Activated T-helper 1 cell treated with Interleukin-2 at 50 U/mL for 16 hours (primary cell): ENCODE measurements around the gene NRROS.
"Not testable (repeated sequence)": the region's sequence is repeated elsewhere in the genome, so short reads cannot be mapped to it uniquely, and the experiment has no call there.

Experiments used
- DNase-seq: peaks from one replicate; pipeline ENCODE4 v3.0.0-alpha.2; 2020; ENCODE audit warnings: low read depth

The NRROS gene

DNA sequence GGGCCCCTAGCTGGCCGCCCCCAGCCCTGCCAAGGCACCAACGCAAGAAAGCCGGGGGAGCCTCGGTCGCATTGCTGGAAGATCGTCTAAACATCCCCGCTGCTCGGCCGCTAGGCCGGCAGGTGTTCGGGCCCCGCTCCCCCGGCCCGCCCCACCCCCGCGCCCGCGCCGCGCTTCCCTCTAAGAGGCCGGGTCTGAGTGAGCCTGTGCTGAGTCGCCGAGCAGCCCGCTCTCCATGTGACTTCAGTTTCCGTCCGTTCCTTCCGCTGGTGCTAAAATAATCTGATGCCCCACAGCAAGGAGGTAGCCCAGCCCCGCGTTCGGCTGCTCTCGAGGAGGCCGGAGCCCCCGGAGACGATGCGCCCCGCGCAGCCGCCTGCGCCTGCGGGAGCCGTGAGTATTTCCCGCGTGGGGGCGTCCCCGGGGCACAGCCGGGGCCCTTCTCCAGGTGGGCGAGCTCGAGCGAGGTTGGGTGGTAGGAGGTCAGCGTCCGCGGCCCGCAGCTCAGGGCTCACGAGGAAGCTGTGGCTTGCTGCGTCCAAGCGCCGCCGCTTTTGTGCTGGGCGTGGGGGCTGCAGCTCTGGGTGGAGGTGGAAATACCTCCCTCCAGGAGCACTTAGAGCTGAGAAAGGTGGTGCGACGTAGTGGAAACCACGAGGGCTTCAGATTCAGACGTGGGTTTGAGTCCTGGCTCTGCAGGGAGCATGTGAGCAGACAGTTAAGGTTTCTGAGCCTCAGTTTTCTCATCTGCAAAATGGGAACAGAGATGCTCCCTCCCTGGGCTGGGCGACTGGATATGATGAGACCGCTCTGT is at the start of gene NRROS:
NRROS (plus strand) TSS at position 212 of the 814 bp plus-strand sequence. CDS start 14,846 bp downstream, outside the sequence.
- peak; percentile 47 for DNase-seq

DNA sequence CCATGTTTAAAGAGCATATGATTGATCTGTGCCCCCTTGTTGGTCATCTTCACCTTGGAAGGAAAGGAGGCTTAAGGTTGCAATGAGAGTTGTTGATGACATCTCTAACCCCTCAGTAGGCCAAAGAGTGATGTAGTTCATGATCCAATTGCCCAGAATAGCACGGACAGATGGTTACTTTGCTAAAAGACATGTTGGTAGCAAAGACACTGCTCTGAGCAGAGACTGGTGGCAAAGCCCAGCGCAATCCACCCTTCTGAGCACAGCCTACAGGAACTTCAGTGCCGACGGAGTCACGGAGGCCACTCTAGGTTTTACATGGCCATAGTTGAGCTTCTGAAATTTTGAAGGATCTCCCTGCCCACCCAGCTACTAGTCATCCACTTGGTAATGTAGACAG is 49.2 kb upstream of the NRROS start:
- no peak for DNase-seq

GRCh38 chr3:196596355-196596754 is 43.1 kb upstream of the NRROS start:
- DNase-seq, result no peak

DNA sequence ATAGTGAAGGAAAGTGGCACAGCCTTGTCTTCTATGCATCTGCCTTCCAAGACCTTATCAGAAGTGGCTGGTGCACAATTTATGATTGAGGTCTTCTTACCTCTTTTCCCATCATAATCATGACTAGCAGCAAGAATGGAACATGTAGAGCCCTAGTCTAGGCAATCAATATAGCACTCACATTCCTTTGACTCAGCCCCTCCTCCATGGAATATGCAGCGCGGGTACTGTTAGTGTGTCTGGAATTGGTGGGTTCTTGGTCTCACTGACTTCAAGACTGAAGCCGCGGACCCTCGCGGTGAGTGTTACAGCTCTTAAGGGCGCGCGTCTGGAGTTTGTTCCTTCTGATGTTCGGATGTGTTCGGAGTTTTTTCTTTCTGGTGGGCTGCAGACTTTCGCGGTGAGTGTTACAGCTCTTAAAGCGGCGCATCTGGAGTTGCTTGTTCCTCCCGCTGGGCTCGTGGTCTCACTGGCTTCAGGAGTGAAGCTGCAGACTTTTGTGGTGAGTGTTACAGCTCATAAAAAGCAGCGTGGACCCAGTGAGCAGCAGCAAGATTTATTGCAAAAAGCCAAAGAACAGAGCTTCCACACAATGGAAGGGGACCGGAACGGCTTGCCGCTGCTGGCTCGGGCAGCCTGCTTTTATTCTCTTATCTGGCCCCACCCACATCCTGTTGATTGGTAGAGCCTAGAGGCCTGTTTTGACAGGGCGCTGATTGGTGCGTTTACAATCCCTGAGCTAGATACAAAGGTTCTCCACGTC is 41.3 kb upstream of the NRROS start:
- DNase-seq, result not testable (repeated sequence)

GRCh38 chr3:196599734-196600128 is 39.8 kb upstream of the NRROS start:
- DNase-seq, result no peak

DNA sequence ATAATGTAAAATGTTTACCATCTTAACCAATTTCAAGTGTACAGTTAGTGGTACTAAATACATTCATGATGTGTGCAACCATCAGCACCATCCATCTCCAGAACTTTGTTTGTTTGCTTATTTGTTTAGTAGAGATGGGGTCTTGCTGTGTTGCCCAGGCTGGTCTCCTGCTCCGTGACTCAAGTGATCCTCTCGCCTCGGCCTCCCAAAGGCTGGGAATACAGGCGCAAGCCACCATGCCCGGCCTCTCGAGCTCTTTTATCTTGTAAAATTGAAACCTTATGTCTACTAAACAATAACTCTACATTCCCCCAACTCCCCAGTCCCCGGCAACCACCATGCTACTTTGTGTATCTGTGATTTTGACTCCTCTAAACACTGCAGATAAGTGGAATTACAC is 39.1 kb upstream of the NRROS start:
- DNase-seq, result no peak

DNA sequence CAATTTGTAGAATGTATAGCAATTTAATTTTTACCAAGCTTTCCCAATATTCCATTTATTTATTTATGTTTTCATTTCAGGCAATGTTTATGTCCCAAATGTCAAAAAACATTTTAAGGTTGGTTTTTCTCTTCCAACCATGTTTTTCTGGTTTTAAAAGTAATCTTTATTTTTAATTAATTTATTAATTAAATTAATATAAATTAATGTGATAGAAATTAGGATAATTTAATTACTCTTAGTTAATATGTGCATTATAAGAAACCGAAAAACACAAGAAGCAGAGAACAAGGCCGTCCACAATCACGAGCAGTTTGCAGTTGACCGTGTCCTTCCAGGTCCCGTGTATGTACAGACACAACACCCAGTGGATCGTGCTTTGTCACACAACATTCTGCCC is 36.8 kb upstream of the NRROS start:
- no peak for DNase-seq

DNA sequence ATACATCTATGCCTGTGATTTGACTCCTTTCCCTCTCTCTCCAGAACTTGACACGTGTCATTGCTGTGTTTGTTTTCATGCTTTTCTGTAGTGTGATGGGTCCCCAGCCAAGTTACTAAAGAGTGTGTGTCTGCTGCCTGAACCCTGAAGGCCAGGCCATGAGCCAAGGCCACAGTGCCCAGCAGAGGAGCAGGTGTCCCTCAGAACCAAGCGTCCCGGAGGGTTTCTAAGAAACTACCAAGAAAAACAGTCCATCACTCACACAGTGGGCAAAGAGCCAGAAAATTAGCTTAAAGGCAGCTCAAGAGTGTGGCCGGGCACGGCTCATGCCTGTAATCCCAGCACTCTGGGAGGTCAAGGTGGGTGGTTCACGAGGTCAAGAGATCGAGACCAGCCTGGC is 35.8 kb upstream of the NRROS start:
- no peak for DNase-seq

DNA sequence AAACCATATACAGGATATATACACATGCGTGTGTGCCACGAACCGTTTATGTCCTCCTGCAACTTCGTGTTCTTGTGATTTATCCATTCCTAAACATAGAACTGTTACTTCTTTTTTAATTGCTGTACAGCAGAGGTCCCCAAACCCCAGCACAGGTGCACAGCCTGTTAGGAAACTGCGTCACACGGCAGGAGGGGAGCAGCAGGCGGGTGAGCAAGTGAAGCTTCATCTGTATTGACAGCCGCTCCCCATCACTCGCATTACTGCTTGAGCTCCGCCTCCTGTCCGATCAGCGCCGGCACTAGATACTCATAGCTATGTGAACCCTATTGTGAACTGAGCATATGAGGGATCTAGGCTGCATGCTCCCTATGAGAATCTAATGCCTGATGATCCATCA is 34.9 kb upstream of the NRROS start:
- DNase-seq, result peak; percentile 37

DNA sequence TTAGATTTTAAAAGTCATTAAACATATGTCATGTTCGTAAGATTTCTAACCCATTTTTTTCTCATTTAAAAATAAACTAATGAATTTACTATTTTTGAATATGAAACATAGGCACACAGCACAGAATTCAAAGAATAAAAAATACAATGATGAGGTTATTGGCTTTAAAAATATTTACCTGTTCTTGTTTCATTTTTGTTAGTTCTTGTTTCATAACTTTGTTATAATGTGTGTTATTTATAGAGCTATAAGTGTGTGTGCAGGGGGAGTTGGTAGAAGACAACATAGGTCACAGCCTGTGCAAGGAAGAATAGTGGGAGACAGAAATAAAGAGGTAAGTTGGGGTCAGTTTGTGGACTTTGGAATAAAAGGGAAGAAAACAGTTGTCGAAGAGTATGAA is 30.8 kb upstream of the NRROS start:
- DNase-seq, result no peak

GRCh38 chr3:196609343-196609775 is 30.1 kb upstream of the NRROS start:
- peak; percentile 85 for DNase-seq

DNA sequence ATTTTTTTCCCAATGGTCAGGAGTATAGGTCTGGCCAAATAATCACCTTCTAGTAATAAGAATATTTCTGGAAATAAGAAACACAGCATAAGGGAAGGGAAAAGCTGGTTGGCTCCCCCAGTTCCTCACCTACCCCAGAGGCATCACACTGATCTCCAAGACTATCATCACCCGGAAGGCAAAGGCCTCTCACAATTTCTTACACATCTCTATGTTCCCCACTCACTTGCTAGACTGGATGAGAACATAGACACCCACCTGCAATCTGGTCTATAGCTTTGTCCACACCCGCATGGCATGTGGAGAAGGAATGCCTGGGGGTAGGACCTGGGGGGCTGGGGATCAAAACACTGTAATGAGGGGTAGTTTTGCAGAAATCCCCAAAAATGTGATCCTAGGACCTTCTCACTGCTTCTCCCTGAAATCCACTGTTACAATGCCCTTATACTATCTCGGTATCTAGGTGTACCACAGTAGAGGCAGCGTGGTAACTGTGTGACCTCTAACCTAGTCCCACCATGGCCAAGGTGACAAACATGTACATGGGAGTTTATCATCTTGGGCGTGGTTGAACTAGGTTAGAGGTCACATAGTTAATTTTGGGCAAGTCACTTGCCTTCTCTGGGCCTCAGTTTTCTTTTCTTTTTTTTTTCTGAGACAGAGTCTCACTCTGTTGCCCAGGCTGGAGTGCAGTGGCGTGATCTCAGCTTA is 29.5 kb upstream of the NRROS start:
- no peak for DNase-seq

GRCh38 chr3:196611761-196612483 is 27.6 kb upstream of the NRROS start:
- DNase-seq, result no peak

- DNase-seq, result not testable (repeated sequence)
These were observed 24.3 kb upstream of the NRROS start for GRCh38 chr3:196615234-196615633.

GRCh38 chr3:196617256-196617655 is 22.2 kb upstream of the NRROS start:
- DNase-seq, result no peak

DNA sequence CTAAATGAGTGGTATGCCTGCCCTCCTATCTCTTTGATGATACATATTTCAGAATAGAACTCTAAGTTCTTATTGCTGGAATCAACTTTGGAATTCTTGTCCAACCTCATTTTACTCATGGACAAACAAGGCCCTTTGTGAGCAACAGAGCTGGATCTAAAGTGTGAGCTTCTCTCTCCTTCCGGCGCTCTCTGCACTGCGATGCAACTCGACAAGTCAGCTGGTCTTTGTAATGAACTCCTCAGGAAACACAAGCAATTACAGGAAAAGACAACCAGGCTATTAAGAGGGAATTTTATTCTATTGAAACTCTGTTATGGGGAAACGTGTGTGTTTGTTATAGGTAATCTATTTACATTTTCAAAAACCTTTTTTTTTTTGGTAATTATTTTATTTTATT is 20.3 kb upstream of the NRROS start:
- no peak for DNase-seq

GRCh38 chr3:196619627-196620026 is 19.9 kb upstream of the NRROS start:
- not testable (repeated sequence) for DNase-seq

GRCh38 chr3:196620161-196620604 is 19.3 kb upstream of the NRROS start:
- DNase-seq, result no peak

DNA sequence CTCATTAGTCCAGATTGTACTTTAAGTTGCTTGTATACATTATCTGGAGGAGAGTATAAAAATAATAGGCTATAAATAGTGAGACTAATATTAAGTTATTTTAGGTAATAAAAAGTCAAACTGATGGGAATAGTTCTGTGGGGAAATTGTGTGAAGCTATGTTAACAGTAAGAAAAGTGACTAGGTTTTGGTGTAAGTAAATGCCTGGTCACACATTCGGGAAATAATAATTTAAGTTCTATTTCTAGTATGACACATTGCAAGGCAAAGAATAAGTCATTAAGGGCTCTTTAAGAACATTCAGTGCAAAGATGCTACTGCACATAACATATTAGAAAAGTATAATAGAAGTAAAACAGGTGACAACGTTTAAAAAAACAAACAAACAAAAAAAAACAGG is 18.8 kb upstream of the NRROS start:
- DNase-seq, result no peak

DNA sequence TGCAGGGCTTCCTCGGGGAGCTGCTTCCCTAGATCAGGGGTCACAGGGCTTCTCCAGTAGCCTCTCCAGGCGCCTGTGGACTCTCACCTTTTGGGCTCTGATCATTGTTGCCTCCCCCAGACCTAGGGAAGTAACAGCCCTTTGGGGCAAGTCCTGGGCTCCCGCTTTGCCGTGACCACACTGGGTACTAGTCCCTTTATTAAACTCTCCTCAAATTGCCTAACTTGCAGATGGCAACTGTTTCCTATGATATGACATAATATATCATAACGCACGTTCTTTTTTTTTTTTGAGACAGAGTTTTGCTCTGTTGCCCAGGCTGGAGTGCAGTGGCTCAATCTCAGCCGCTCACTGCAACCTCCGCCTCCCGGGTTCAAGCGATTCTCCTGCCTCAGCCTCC is 17.9 kb upstream of the NRROS start:
- no peak for DNase-seq

GRCh38 chr3:196624067-196624790 is 15.3 kb upstream of the NRROS start:
- DNase-seq, result no peak
